DMS53 treated with DMSO at 0.1 percent for 48 hours (cell line): ENCODE results near the gene PFKP.

Source experiments
- DNase-seq: peaks from one replicate; lab custom pipeline; 2025; ENCODE audit not compliant: unreplicated experiment; lab: John Stamatoyannopoulos, UW

Gene PFKP

GRCh38 chr10:3180355-3181025, 113.1 kb downstream of the PFKP start:
- no peak for DNase-seq

GRCh38 chr10:3185386-3185785, 118.0 kb downstream of the PFKP start:
- no peak for DNase-seq

- no peak for DNase-seq
These were observed 119.0 kb downstream of the PFKP start for GRCh38 chr10:3186368-3186767.
